Smooth muscle cell of the brain vasculature (primary cell): ENCODE results near the gene ZNF346.
"Not testable (repeated sequence)": the region's sequence is repeated elsewhere in the genome, so short reads cannot be mapped to it uniquely, and the experiment has no call there.

Experiments used
- DNase-seq: peaks from one replicate; pipeline ENCODE4 v3.0.0-alpha.2; 2012; ENCODE audit warnings: low read depth, low spot score

ZNF346 gene, protein sequence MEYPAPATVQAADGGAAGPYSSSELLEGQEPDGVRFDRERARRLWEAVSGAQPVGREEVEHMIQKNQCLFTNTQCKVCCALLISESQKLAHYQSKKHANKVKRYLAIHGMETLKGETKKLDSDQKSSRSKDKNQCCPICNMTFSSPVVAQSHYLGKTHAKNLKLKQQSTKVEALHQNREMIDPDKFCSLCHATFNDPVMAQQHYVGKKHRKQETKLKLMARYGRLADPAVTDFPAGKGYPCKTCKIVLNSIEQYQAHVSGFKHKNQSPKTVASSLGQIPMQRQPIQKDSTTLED

DNA sequence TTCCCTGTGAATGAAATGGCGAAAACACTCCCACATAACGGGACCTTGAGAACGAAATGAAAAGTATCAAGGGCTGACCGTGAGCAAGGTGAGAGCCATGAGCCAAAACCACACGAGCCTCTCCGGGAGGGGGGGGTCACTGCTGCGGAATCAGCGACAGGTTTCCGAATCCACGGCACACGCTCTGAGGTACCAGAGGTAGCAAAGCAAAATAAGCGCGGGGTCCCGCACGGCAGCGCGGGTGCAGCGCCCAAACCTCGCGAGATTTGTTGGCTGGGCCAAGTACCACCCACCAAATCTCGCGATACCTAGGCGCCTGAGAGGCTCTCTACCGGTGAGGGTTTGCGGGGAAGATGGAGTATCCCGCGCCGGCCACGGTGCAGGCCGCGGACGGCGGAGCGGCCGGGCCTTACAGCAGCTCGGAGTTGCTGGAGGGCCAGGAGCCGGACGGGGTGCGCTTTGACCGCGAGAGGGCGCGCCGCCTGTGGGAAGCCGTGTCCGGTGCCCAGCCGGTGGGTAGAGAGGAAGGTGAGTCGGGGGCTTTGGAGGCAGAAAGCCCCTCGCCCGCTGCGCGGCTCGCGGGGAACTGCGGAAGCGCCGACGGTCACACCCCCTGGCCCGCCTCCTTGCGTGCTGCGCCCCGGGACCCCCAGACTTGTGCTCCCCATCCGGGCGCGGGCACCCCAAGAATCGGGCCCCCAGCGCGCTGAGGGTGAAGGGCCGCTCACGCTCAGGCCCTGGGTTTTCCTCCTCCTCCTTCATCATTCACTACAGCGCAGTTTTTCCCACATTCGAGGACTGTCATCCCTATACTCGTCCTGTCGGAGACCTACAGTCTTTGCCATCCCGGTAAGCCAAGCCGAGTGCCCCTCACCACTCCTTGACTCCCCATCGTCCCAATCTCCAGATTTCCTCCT is at the start of gene ZNF346:
ZNF346 (plus strand) TSS at position 311 of the 917 bp plus-strand sequence; CDS start at position 354, 43 bp downstream.
- peak; percentile 77 for DNase-seq

DNA sequence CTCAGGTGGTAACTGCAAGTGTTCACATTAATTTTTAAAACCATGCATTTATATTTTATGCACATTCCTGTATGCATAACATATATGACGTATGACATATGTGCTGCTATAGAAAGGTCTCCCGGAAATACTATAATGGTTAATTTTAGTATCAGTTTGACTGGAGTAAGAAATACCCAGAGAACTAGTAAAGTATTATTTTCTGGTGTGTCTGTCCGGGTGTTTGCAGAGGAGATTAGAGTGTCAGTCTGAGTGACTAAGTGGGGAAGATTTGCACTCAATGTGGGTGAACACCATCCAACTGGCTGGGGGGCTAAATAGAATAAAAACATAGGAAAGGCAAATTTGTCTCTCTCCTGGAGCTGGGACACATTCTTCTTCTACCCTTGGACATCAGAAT is 42.8 kb upstream of the ZNF346 start:
- no peak for DNase-seq

DNA sequence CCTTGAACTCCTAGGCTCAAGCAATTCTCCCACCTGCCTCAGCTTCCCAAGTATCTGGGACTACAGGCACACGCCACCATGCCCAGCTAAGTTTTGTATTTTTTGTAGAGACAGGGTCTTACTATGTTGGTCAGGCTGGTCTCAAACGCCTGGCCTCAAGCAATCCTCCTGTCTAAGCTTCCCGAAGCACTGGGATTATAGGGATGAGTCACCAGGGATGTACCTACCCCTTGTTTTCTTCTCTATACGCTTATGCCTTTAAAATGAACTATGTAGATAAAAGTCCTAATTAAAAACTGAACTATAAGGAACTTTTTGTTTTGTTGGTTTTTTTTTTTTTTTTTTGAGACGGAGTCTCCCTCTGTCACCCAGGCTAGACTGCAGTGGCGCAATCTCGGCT is 41.7 kb upstream of the ZNF346 start:
- no peak for DNase-seq

DNA sequence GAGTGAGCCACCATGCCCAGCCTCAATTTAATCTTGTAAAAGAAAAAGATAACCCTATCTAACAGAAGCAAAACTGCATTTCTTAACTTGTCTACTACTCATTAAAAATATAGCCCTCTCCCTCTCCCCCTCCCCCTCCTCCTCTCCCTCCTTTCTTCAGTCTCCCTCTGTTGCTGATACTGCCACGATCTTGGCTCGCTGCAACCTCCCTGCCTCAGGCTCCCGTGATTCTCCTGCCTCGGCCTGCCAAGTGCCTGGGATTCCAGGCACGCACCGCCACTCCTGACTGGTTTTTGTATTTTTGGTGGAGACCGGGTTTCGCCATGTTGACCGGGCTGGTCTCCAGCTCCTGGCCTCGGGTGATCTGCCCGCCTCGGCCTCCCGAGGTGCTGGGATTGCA is 39.4 kb upstream of the ZNF346 start:
- DNase-seq: not testable (repeated sequence)

DNA sequence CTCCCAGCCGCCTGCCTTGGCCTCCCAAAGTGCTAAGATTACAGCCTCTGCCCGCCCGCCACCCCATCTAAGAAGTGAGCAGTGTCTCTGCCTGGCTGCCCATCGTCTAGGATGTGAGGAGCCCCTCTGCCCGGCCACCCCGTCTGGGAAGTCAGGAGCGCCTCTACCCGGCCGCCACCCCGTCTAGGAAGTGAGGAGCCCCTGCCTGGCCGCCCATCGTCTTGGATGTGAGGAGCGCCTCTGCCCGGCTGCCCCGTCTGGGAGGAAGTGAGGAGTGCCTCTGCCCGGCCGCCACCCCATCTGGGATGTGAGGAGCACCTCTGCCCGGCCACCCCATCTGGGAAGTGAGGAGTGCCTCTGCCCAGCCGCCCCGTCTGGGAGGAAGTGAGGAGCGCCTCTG is 38.9 kb upstream of the ZNF346 start:
- DNase-seq: not testable (repeated sequence)

DNA sequence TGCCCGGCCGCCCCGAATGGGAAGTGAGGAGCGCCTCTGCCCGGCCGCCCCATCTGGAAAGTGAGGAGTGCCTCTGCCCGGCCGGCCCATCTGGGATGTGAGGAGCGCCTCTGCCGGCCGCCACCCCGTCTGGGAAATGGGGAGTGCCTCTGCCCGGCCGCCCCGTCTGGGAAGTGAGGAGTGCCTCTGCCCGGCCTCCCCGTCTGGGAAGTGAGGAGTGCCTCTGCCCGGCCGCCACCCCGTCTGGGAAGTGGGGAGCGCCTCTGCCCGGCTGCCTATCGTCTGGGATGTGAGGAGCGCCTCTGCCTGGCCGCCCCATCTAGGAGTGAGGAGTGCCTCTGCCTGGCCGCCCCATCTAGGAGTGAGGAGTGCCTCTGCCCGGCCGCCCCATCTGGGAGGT is 38.3 kb upstream of the ZNF346 start:
- not testable (repeated sequence) for DNase-seq

DNA sequence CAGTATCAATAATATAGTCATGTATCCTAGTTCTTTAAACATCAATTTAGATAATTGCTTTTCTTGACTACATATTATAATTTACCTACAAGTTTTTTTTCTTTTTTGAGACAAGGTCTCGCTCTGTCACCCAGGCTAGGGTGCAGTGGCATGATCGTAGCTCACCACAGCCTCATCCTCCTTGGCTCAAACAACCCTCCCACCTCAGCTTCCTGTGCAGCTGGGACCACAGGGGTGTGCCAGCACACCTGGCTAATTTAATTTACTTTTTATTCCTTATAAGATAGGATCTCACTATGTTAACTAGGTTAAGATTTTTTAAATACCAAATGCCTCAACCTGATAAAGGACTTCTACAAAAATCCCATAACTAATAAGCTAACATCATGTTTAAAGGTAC is 37.0 kb upstream of the ZNF346 start:
- DNase-seq: no peak

DNA sequence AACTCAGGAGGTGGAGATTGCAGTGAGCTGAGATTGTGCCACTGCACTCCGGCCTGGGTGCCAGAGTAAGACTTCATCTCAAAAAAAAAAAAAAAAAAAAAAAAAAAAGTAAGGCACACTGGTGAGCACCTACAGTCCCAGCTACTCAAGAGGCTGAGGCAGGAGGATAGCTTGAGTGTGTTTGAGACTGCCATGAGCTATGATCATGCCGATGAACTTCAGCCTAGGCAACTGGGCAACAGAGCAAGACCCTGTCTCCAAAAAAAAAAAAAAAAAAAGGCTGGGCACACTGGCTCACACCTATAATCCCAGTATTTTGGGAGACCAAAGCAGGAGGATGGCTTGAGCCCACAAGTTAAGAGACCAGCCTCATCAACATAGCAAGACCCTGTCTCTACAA is 36.2 kb upstream of the ZNF346 start:
- no peak for DNase-seq

DNA sequence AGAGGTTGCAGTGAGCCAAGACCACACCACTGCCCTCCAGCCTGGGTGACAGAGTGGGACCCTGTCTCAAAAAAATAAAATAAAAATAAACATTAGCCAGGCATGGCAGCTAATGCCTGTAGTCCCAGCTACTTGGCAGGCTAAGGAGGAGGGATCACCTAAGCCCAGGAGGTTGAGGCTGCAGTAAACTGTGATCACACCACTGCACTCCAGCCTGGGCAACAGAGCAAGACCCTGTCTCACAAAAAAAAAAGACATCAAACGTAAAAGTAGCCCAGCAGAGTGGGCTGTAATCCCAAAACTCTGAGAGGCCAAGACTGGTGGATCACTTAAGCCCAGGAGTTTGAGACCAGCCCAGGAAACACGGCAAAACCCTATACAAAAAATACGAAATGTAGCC is 34.9 kb upstream of the ZNF346 start:
- DNase-seq: no peak

DNA sequence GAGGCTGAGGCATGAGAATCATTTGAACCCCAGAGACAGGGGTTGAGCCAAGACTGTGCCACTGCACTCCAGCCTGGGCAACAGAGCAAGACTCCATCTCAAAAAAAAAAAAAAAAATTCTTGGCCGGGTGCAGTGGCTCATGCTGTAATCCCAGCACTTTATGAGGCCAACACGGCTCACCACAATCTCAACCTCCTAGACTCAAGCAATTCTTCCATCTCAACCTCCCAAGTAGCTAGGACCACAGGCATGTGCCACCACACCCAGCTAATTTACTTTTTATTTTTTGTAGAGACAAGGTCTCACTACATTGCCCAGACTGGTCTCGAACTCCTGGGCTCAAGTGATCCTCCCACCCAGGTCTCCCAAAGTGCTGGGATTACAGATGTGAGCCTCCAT is 29.4 kb upstream of the ZNF346 start:
- not testable (repeated sequence) for DNase-seq

DNA sequence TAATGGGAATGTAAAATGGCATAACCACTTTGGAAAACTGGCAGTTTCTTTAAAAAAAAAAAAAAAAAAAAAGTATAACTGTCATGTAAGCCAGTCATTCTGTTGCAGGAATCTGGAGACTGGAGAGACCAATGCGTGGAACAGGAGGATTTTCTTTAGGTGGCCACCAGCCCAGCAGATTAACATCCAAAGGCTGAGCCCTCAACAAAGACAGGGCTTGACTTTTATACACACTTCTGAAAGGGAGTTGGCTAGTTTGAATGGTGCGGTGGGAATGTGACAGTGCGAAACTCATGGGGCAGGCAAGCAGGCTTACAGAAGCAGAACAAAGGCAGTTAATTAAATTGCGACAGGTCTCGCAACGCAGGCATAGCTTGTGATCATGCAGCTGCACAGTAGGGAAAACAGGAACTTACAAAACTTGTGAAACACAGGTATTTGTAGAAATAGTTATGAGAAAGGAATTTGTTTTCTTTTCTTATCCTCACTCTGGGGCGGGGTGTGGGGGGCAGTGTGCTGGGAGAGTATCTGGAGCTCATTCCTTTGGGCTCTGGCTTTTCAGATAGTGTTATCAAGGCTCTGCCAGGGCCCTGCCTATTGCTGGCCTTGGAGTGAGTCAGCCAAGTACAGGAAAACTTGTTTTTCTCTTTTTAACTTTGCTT is 27.9 kb upstream of the ZNF346 start:
- DNase-seq: no peak

DNA sequence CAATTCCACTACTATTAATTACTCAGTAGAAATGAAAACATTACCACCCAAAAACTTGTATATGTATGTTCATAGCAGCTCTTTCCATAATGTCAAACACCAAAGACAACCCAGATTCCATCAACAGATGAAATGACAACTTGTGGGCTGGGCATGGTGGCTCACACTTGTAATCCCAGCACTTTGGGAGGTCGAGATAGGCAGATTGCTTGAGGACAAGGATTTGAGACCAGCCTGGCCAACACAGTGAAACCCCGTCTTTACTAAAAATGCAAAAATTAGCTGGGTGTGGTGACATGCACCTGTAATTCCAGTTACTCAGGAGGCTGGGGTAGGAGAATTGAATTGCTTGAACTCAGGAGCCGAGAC is 27.4 kb upstream of the ZNF346 start:
- no peak for DNase-seq

DNA sequence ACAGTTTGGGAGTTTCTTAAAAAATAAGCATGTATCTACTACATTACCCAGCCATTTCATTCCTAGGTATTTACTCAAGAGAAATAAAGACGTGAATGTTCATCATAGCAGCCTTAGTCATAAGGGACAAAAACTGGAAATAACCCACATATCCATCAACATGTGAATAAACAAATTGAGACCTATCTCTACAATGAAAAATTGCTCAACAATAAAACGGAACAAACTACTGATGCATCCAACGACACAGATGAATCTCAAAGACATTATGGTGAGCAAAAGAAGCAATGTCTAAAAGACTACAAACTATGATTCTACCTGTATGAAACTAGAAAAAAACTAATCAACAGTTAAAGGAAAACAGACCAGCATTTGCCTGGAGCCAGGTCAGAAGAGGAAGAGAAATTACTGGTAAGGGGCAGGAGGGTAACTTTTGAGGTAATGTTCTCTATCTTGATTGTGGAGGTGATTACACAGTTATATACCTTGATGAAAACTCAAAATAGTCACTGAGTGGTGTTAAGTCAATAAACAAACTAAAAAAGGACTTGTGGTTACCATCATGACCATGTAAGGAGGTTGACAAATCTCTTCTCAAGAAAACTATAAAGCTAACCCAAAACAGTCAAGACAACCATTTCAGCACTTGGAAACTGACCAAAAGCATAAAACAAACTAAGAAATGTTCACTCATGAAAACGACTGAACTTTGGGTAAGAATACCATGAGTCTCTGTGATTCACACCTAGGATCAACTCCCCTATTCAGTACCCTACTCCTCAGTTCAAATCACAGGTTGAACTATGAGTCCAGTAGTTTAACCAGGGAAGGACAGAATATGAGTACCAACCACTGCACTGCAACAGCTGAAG is 26.4 kb upstream of the ZNF346 start:
- DNase-seq: no peak

DNA sequence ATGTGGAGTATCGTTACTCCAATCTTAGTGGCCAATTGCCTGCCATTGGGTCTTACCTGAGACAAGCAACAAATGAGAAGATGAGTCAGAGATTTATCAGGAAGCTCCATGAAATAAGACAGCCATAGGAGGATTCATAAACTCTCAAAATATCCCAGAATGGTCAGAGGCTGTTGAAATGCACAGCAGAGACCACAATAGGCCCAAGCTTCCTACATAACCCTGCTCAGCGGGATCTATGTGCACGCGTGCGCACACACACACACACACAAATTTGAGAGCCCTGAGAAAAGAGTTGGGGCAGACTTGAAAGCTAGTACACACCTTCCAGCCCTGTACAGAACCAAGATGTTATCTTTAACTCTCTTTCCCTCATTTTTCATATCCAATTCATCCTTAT is 25.7 kb upstream of the ZNF346 start:
- no peak for DNase-seq

DNA sequence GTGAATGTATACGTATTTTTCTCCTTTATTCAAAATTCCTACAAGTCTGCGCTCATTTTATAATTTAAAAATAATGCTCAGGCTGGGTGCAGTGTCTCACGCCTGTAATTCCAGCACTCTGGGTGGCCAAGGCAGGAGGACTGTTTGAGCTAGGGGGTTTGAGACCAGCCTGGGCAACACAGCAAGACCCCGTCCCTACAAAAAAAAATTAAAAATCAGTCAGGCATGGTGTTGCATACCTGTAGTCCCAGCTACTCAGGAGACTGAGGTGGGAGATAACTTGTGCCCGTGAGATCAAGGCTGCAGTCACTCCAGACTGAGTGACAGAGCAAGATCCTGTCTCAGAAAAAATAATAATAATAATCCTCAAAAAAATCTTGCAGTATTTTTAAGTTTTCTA is 23.7 kb upstream of the ZNF346 start:
- DNase-seq: no peak

DNA sequence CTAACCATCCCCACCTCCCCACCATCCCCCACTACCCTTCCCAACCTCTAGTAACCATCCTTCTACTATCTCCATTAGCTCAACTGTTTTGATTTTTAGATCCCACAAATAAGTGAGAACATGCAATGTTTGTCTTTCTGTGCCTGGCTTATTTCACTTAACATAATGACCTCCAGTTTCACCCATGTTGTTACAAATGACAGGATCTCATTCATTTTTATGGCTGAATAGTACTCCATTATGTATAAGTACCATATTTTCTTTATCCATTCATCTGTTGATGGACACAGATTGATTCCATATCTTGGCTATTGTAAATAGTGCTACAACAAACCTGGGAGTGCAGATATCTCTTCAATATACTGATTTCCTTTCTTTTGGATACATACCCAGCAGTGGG is 23.0 kb upstream of the ZNF346 start:
- not testable (repeated sequence) for DNase-seq

DNA sequence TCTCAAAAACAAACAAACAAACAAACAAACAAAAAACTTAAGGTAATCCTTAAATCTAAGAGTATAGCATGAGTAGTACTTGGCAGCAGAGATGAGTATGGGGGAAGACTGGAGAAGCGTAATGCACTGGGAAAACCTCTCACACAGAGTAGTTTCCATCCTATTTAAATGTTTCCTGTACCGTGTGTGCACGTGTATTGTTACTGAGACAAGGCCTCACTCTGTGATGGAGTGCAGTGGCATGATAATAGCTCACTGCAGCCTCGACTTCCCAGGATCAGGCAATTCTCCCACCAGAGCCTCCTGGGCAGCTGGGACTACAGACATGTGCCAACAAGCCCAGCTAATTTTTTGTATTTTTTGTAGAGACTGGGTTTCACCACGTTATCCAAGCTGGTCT is 18.8 kb upstream of the ZNF346 start:
- no peak for DNase-seq

DNA sequence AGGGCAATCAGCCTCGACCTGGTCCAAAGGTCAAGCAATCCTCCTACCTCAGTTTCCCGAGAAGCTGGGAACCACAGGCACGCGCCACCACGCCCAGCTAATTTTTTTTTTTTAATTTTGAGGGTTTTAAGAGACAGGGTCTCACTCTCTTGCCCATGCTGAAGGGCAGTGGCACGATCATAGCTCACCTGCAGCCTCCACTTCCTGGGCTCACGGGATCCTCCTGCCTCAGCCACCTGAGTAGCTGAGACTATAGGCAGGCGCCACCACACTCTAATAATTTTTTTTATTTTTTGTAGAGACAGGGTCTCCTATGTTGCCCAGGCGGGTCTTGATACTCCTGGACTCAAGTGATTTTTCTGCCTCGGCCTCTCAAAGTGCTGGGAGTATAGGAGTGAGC is 17.5 kb upstream of the ZNF346 start:
- no peak for DNase-seq

DNA sequence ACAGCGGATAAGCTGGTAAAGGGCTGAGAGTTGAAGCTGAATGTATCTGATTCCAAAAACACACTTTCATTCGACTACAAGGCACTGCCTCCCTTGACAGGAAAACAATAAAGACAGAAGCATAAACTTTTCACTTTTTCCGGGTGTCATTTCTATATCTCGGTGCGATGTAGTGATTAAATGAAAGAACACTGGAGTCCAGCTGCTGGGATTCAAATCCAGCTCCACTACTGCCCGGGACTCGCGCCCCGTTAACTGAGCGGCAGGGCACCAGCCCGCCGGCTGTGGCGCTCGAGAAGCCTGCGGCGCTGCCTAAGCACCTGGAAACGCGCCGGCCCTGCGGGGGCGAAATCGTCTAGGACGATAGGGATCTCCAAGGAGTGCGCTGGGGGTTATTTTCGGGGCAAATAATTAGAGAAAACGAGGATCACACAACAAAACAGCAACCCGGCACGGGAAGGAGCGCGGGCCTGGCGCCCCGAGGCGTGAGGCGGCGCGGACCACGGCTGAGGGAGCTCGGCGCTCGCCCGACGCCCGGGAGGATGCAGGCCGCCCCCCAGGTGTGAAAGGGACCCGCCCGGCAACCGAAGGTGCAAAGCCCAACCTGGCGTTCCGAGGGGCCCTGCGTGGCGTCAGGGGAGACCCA is 16.8 kb upstream of the ZNF346 start:
- no peak for DNase-seq

DNA sequence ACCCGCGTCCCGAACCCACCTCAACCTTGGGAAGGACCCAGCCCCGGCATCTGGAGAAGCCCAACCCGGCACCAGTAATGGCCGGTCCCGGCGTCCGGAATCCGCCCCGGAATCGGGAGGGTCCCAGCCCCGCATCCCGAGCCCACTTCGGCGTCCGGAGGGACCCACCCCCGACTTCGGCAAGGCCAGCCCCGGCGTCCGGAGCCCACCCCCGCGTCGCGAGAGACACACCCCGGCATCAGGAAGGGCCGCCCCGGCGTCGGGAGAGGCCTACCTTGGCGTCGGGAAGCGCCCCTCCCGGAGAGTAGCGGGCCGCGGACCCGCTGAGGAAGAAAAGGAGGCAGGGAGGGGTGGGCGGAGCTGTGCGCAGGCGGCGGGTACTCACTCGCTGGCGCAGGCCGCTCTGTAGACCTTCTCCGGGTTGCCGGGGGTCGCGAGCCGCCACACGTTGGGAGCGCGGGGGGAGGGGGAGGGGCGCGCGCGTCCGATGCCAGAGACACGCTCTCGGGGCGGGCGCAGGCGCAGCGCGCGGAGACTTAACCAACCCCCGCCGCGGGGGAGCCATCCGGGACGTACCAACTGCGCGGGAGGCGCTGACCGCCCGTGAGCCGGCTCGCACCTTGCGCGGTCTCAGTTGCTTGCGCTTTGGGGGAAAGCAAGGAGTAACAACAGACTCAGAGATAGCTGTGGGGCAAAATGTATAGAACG is 16.1 kb upstream of the ZNF346 start, which contains the start of gene UIMC1:
UIMC1 (minus strand) TSS at position 515 of the 708 bp plus-strand sequence. CDS start 24,164 bp downstream, outside the sequence.
- DNase-seq: peak; percentile 72
